DMS53 treated with DMSO at 0.1 percent for 48 hours (cell line): ENCODE results near the gene CAMTA2.

ENCODE experiments used
- DNase-seq: peaks from one replicate; lab custom pipeline; 2025; ENCODE audit not compliant: unreplicated experiment; lab: John Stamatoyannopoulos, UW

The CAMTA2 gene

DNA sequence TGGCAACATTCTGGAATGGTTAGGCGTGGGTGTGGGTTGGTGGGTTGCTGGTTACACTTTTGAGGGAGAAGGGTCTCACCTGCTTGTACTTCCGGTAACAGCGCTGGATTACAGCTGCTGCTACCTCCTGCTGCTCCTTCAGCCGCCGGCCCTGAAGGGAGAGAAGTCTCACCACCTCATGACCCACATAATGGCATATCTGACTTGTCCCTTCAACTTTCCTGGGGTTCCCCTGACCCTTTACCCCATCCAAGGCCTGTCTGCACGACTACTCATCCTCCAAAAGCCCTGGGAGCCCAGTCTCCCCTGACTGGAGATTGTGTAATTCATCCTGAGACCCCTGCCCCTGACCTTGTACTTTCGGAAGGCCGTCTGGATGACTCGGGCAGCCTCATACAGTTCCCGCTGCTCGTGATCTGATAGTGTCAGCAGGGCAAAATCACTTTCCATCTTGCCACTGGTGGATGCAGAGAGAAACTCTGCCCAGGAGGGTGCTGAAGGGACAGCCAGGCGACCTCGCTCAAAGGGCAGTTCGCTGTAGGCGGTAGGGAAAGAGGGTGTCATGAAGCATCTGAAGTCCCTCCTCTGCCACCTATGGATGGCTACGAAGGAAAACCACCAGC is 17.8 kb downstream of the CAMTA2 start:
- no peak for DNase-seq

DNA sequence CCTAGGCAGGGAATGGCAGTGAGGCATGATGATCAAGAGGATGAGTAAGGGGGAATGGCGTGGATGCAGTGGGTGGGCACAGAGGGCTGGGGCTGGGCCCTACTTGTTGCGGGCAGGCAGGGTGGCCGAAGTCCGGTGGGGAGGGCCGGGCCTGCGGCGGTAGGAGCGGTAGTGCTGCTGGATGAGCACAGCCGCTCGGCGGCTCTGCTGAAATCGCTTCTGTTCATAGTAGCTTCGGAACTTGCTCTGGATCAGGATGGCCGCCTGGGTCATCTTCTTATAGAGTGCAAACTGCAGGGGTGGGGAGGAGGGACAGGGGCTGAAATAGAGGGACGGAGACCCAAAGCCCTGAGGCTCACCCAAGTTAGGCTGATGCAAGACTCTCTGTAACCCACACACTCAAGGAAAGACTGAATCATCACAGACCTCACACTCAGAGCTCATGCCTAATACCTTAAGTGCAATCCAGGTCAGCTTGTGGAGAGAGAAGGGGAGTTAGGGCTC is 18.4 kb downstream of the CAMTA2 start:
- no peak for DNase-seq

GRCh38 chr17:4968486-4969046 is 18.9 kb downstream of the CAMTA2 start:
- DNase-seq: no peak

DNA sequence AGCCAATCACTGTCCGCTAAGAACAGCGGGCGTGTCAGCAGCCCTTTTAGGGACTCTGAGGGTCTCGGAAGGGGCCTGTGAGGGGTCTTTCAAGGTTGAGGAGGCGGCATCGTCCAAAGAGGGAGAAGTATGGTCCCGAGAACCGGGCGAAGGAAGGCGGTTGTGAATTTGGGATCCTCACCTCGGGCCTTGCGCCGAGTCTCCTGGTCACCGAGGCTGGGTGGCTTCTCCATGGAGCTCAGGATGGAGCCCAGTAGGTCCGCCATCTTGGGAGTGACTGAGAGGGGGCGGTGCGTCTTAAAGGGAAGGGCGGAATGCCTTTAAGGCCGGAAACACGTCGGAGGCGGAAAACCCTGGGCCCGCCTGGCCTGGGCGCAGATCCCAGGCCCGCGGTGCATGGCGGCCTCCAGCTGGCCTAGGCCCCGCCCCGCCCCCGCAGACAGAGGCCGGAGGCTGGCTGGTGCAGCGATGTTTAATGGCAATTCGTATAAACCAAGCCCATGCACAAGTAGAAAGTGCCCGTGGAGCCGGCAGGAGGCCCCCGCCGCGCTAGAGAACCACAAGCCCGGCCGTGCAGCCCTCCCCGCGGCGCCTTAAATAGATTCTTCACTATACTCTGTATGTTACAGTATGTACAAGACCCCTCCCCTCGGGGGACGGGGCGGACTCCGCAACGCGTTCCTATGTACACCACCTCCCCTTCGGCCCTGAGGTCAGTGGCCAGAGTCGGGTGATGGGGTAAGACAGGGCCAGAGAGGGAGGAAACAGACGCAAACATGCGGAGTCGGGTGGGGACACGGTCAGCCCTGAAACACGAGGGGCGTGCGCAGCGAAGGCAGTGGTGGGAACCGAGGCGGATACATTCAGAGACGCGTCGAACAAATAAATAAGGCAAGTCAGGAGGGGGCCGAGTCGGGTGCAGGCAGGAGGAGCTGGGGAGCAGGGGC is 19.7 kb downstream of the CAMTA2 start, which contains the start of gene SPAG7:
Gene SPAG7 (minus strand): TSS at position 279 of the 947 bp plus-strand sequence. CDS start 13 bp downstream, at position 266.
- DNase-seq: peak; percentile 83

DNA sequence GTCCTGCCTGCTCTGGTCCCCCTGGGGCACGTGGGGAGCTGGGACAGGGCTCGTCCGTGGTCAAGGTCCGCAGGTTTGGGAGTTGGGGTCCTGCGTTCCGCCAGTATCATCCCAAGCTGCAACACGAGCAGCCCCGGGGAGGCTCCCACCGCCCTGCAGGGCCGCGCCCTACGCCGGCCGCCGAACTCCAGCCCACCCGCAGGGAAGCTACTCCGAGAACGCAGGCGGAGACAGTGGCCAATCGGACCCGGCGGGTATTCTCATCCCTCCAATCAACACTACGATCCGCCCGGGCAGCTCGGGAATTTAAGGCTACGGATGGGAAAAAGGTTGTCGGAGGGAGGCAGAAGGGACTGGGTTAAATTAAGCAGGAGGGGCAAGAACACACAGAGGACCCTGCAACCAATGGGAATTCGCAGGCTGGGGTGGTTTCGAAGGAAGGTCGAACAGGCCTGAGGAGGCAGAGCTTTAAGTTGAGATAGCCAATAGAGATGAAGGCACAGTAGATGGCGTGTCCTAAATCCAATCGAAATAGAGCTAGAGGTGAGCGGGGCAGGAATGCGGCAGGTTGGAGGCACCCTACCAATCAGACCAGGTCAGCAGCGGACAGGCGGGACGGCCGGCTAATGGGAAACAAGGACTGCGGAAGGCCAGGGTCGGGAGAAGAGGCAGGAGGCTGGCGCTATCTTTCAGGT is 20.5 kb downstream of the CAMTA2 start:
- DNase-seq: peak; percentile 94

DNA sequence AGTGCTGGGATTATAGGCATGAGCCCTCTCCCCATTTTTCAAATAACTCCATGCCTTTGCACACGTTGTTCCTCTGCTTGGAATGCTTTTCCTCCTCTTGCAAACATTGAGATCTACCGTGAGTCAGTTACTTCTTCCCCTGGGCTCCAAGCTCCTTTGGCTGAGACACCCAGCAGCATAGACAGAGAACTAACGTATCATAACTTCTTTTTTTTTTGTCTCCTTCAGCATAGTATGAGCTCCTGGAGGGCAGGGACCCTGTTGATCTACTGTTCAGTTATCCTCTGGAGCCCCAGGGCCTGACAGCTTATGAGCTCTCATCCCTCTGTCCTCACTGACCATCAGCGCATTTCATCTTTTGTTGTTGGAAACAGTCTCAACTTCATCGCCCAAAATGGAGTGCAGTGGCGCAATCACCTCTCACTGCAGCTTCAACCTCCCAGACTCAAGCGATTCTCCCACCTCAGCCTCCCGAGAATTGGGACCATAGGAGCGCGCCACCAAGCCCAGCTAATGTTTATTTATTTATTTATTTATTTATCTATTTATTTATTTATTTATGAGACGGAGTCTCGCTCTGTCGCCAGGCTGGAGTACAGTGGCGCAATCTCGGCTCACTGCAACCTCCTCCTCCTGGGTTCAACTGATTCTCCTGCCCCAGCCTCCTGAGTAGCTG is 22.0 kb downstream of the CAMTA2 start:
- no peak for DNase-seq

GRCh38 chr17:4960279-4960922 is 27.1 kb downstream of the CAMTA2 start:
- DNase-seq: no peak

DNA sequence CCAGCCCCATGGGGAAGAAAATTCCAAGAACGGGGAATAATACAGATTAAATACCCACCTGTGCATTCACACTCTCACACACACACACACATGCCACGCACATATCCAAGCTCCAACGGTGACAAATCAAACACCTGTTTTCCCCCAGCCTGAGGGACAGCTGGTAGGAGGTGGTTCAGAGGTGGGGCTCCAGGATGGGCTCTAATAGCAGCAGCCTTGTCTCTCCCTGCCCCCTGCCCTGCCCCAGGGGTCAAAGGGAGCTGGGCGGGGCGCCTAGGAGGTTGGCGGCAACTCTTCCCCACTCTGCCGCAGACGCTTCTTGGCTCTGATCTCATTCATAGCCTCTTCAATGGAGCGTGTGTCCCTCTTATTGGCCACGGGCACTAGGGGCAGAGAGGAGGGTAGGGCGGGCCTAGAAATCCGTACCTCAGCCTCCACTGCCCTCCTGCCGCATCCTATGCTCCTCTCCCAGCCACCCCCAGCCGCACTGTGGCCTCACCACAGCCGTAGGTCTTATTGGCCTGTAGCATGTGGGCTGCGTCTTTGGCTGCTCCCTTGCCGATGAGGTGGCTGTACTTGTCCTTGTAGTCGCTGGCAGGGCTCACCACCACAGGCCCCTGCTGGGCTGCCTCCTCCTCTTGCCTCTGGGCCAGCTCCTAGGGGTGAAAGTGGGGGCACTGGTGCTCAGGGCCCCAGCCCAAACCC is 28.1 kb downstream of the CAMTA2 start:
- DNase-seq: no peak

DNA sequence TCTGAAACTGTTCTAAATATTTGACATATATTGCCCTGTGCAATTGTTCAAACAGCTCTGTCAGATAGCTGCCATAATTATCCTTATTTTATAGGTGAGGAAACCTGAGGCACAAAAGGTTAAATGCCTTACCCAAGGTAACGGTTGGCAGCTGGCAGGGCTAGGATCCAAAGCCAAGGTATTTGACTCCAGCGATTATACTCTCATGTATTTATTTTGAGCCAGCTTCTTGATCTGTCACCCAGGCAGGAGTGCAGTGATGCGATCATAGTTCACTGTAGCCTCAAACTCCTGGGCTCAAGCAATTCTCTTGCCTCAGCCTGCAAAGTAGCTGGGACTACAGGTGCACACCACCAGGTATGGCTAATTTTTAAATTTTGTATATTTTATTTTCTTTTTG is 29.4 kb downstream of the CAMTA2 start:
- no peak for DNase-seq

- DNase-seq: no peak
Observed at GRCh38 chr17:4956493-4957061, 30.9 kb downstream of the CAMTA2 start.

DNA sequence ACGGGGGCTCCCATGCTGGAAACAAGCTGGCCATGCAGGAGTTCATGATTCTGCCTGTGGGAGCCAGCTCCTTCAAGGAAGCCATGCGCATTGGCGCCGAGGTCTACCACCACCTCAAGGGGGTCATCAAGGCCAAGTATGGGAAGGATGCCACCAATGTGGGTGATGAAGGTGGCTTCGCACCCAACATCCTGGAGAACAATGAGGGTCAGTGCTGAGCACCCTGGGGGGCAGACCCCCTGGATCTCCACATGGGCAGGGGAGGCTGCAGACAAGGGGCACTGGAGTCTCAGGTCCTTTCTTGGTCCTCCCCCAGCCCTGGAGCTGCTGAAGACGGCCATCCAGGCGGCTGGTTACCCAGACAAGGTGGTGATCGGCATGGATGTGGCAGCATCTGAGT is 32.4 kb downstream of the CAMTA2 start:
- DNase-seq: no peak

- no peak for DNase-seq
Observed at GRCh38 chr17:4953451-4953961, 34.0 kb downstream of the CAMTA2 start.

DNA sequence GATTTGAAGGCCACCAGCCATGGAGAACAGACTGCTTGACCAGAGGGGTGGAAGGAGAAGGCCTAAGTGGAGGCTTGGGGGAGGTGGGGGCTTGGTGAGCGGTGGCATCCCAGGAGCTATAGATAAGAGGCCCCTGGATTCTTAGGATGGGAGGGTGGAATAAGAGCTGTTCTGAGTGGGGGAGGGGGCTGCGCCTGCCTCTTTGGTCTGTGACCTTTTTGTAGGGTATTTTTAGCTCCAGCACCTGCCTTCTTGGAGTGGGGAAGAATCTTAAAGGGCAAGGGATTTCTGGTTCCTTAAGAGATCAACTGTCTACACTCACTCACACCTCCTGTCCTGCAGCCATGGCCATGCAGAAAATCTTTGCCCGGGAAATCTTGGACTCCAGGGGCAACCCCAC is 36.0 kb downstream of the CAMTA2 start:
- no peak for DNase-seq

GRCh38 chr17:4950746-4951204 is 36.7 kb downstream of the CAMTA2 start, which contains the start of gene ENO3:
ENO3 (plus strand) TSS chr17:4951119; CDS start chr17:4951830, 711 bp downstream.
- no peak for DNase-seq

DNA sequence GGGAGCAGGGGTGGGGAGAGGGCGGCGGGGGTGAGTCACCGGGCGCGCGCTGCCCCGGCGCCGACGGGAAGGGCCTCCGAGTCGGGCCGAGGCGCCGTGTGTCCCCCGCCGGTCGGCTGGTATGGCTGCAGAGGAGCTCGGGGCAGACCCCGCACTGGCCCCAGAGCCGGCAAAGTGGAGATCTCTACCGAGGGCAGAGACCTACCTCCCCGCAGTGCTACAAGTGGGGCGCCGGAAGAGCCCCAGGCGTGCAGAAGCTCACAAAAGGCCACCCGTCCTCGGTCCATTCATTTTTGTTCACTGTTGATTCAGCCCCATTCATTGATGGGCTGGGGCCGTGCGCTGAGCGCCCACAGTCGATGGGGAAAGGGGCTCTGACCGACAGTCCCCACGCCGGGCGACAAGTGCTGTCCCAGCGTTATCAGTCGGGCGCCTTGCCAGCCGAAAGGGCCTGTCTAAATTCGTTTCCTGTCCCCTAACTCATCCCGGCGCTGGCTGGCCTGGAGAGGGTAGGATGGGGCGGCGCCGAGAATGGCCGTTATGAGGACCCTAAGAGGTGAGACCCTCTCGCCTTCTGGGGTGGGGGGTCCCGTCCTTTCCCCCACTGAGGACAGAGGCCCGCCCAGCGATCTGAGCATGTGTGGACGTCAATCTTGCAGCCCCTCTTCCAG is 37.3 kb downstream of the CAMTA2 start:
- DNase-seq: peak; percentile 45

- peak; percentile 45 for DNase-seq
Observed at GRCh38 chr17:4949321-4950074, 38.0 kb downstream of the CAMTA2 start.

DNA sequence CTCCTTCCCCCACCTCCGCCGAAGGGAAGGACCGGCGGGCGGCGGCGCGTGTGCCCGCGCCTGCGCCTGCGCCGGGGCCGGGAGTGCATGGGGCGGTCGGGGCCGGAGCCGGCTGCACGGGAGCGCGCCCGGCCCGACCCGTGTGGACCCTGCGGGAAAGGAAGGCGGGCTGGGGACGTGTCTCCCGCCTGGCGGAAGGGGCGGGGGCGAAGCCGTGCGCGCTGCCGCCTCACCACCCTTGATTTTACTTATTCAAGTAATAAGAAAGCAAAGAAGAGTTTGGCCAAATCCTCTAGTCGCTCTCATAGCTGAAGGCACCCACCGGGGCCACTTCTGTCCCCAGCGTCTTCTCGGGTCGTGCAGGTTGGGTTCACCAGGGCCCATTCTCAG is 38.5 kb downstream of the CAMTA2 start:
- peak; percentile 79 for DNase-seq
